H1 (cell line): ENCODE results near the gene DPYSL3. TPM values are rescaled to one million over a fixed set of nuclear protein-coding genes. Genes with fewer than 3 reads are reported as not detected.
A peak's percentile ranks its signal among the peaks of the same experiment; 100 is the strongest.

Source experiments
- CTCF ChIA-PET: fragments of 300-600 bp; sonication (Branson Sonifier 250); formaldehyde crosslinking; loops from one replicate; lab custom pipeline; 2021; ENCODE audit not compliant: partially characterized antibody; lab: Charles Lee
- POLR2A ChIA-PET: fragments of 300-600 bp; sonication (Branson Sonifier 250); formaldehyde crosslinking; loops from one replicate; lab custom pipeline; 2021; ENCODE audit warnings: inconsistent platforms; ENCODE audit not compliant: partially characterized antibody; lab: Charles Lee
- DNase-seq, 2 experiments: peaks; one replicate each; pipeline versions ENCODE4 v3.0.0 to v3.0.0-alpha.2; 2010 to 2022; ENCODE audit warnings: low spot score in 2 of 2, low read depth in 1 of 2, mixed read lengths in 1 of 2
- FAIRE-seq: peaks from 2 replicates; lab custom pipeline; 2011; peaks lifted over from hg19 to GRCh38; lab: Jason Lieb, UNC
- H2AFZ ChIP-seq: 2 replicates; pipeline ENCODE4 v1.8.1; 2012; ENCODE audit warnings: low read length, inconsistent platforms
- H2AK5ac ChIP-seq: 2 replicates; pipeline ENCODE4 v1.6.1; 2013; ENCODE audit warnings: low read depth, low read length
- H2BK120ac ChIP-seq: replicated peaks from 2 replicates; pipeline ENCODE3; 2013; ENCODE audit warnings: low read depth, low read length, inconsistent platforms
- H2BK12ac ChIP-seq: 2 replicates; pipeline ENCODE4 v1.6.1; 2013; ENCODE audit warnings: low read depth, low read length
- H2BK15ac ChIP-seq: 2 replicates; pipeline ENCODE4 v1.6.1; 2013; ENCODE audit warnings: low read length
- H2BK20ac ChIP-seq: 2 replicates; pipeline ENCODE4 v1.6.1; 2013; ENCODE audit warnings: low read length
- H2BK5ac ChIP-seq: 2 replicates; pipeline ENCODE4 v1.6.1; 2013; ENCODE audit warnings: low read depth, low read length
- H3K14ac ChIP-seq: 2 replicates; pipeline ENCODE4 v1.6.1; 2013; ENCODE audit warnings: inconsistent platforms; ENCODE audit not compliant: insufficient read length
- H3K18ac ChIP-seq: 2 replicates; pipeline ENCODE4 v1.6.1; 2013; ENCODE audit warnings: low read length; ENCODE audit errors: extremely low read depth
- H3K23ac ChIP-seq: 2 replicates; pipeline ENCODE4 v1.6.1; 2013; ENCODE audit warnings: inconsistent platforms; ENCODE audit not compliant: insufficient read length
- H3K23me2 ChIP-seq: 2 replicates; pipeline ENCODE4 v1.6.1; 2013; ENCODE audit warnings: low read depth, low read length
- H3K27ac ChIP-seq: 2 replicates; pipeline ENCODE4 v1.6.1; 2011; ENCODE audit warnings: low read depth, low read length, inconsistent platforms
- H3K27me3 ChIP-seq, 4 experiments: replicated peaks in 1 of 4; 1 replicate in 1 of 4; 2 replicates in 3 of 4; pipeline versions ENCODE4 v1.6.1 to v1.8.1; 2011 to 2013; ENCODE audit warnings: low read length in 3 of 4, mild to moderate bottlenecking in 3 of 4, inconsistent platforms in 2 of 4, mixed read lengths in 2 of 4, moderate library complexity in 1 of 4; ENCODE audit not compliant: control insufficient read depth in 3 of 4, insufficient read depth in 3 of 4; ENCODE audit errors: extremely low read depth in 1 of 4
- H3K36me3 ChIP-seq, 4 experiments: 2 replicates each; pipeline versions ENCODE4 v1.6.1 to v1.8.1; 2011 to 2013; ENCODE audit warnings: mild to moderate bottlenecking in 4 of 4, low read length in 3 of 4, moderate library complexity in 2 of 4, control low read depth in 1 of 4, inconsistent platforms in 1 of 4; ENCODE audit not compliant: insufficient read depth in 4 of 4, control insufficient read depth in 2 of 4
- H3K4ac ChIP-seq: replicated peaks from 2 replicates; pipeline ENCODE3; 2013; ENCODE audit warnings: low read length, low read depth, mixed read lengths, inconsistent platforms; ENCODE audit not compliant: insufficient read length
- H3K4me1 ChIP-seq, 4 experiments: replicated peaks in 1 of 4; 1 replicate in 1 of 4; 2 replicates in 3 of 4; pipeline versions ENCODE4 v1.6.1 to v1.8.1; 2011 to 2013; ENCODE audit warnings: low read length in 3 of 4, inconsistent platforms in 2 of 4, mixed read lengths in 1 of 4; ENCODE audit not compliant: insufficient read depth in 4 of 4, control insufficient read depth in 3 of 4
- H3K4me2 ChIP-seq, 2 experiments: 2 replicates each; pipeline versions ENCODE4 v1.6.1 to v1.8.1; 2011 to 2013; ENCODE audit warnings: low read depth in 2 of 2, low read length in 2 of 2, control low read depth in 1 of 2, inconsistent platforms in 1 of 2, mild to moderate bottlenecking in 1 of 2; ENCODE audit not compliant: insufficient read depth in 1 of 2
- H3K4me3 ChIP-seq, 4 experiments: fragments of 200-600, 300-600 bp in 1 of 4; sonication (generic), shearing (Covaris generic), sonication (Bioruptor Twin) in 1 of 4; 2 replicates each; pipeline versions ENCODE4 v1.5.1 to v1.8.1; 2011 to 2016; ENCODE audit warnings: low read length in 4 of 4, low read depth in 3 of 4, control low read depth in 2 of 4, inconsistent platforms in 2 of 4, mild to moderate bottlenecking in 2 of 4, mixed read lengths in 1 of 4, moderate library complexity in 1 of 4; ENCODE audit not compliant: insufficient read depth in 2 of 4; ENCODE audit errors: extremely low read depth in 1 of 4
- H3K56ac ChIP-seq: replicated peaks from 2 replicates; pipeline ENCODE3; 2013; ENCODE audit warnings: low read depth, mild to moderate bottlenecking, mixed read lengths, low read length, inconsistent platforms; ENCODE audit not compliant: insufficient read length
- H3K79me1 ChIP-seq: 2 replicates; pipeline ENCODE4 v1.6.1; 2013; ENCODE audit warnings: low read depth, low read length, control low read depth
- H3K79me2 ChIP-seq, 2 experiments: 2 replicates each; pipeline versions ENCODE4 v1.6.1 to v1.8.1; 2012 to 2013; ENCODE audit warnings: low read length in 2 of 2, mild to moderate bottlenecking in 2 of 2, inconsistent platforms in 1 of 2; ENCODE audit not compliant: insufficient read depth in 2 of 2, control insufficient read depth in 1 of 2
- H3K9ac ChIP-seq, 4 experiments: replicated peaks in 1 of 4; 1 replicate in 1 of 4; 2 replicates in 3 of 4; pipeline versions ENCODE4 v1.6.1 to v1.8.1; 2011 to 2013; ENCODE audit warnings: low read depth in 3 of 4, low read length in 3 of 4, control low read depth in 2 of 4, mild to moderate bottlenecking in 2 of 4, moderate library complexity in 2 of 4, inconsistent platforms in 1 of 4; ENCODE audit errors: extremely low read depth in 1 of 4
- H3K9me3 ChIP-seq, 2 experiments: 2 replicates each; pipeline versions ENCODE4 v1.6.1 to v1.8.1; 2012 to 2013; ENCODE audit warnings: mild to moderate bottlenecking in 2 of 2, moderate library complexity in 2 of 2, control low read depth in 1 of 2, inconsistent platforms in 1 of 2, low read depth in 1 of 2, low read length in 1 of 2, mixed read lengths in 1 of 2; ENCODE audit not compliant: insufficient read depth in 2 of 2
- H4K20me1 ChIP-seq, 2 experiments: replicated peaks in 1 of 2; 2 replicates each; pipeline versions ENCODE3 to v1.8.1; 2011 to 2013; ENCODE audit warnings: inconsistent platforms in 2 of 2, low read length in 2 of 2, mild to moderate bottlenecking in 1 of 2; ENCODE audit not compliant: insufficient read depth in 2 of 2, control insufficient read depth in 1 of 2
- H4K5ac ChIP-seq: 2 replicates; pipeline ENCODE4 v1.6.1; 2013; ENCODE audit warnings: low read length, low read depth, mixed read lengths, inconsistent platforms; ENCODE audit not compliant: insufficient read length
- H4K8ac ChIP-seq: 2 replicates; pipeline ENCODE4 v1.8.0; 2013; ENCODE audit warnings: mild to moderate bottlenecking, moderate library complexity, low read length, inconsistent platforms; ENCODE audit not compliant: insufficient read depth; ENCODE audit errors: extremely low read depth
- H4K91ac ChIP-seq: replicated peaks from 2 replicates; pipeline ENCODE3; 2013; ENCODE audit warnings: low read length, mixed read lengths, inconsistent platforms; ENCODE audit not compliant: insufficient read length
- ATF2 ChIP-seq: IDR thresholded peaks from 2 replicates; pipeline ENCODE4 v1.6.1; 2012; ENCODE audit warnings: low read length, inconsistent platforms
- BCL11A ChIP-seq, 2 experiments: IDR thresholded peaks; one replicate each; pipeline ENCODE4 v1.6.1; 2011; ENCODE audit warnings: low read depth in 2 of 2, low read length in 2 of 2, mild to moderate bottlenecking in 2 of 2
- CHD1 ChIP-seq: IDR thresholded peaks from 2 replicates; pipeline ENCODE4 v1.6.1; 2012; ENCODE audit warnings: low read depth, low read length, improper control_type of control experiment
- CTBP2 ChIP-seq: IDR thresholded peaks from 2 replicates; pipeline ENCODE4 v1.7.0; 2011; ENCODE audit warnings: borderline replicate concordance, mild to moderate bottlenecking, moderate library complexity, mixed read lengths, low read length; ENCODE audit not compliant: insufficient read depth, insufficient read length
- NANOG ChIP-seq: IDR thresholded peaks from 2 replicates; pipeline ENCODE4 v1.6.1; 2011; ENCODE audit warnings: low read length, low read depth, mild to moderate bottlenecking, inconsistent platforms; ENCODE audit not compliant: insufficient read depth, poor library complexity, severe bottlenecking
- POLR2A ChIP-seq, 2 experiments: IDR thresholded peaks; 1 replicate in 1 of 2; 2 replicates in 1 of 2; pipeline ENCODE4 v1.6.1; 2011; ENCODE audit warnings: low read depth in 2 of 2, low read length in 2 of 2, mild to moderate bottlenecking in 2 of 2; ENCODE audit errors: control extremely low read depth in 1 of 2
- SIRT6 ChIP-seq: IDR thresholded peaks from one replicate; pipeline ENCODE4 v1.7.1; 2012; ENCODE audit warnings: low read length, inconsistent platforms
- WGBS, 2 experiments: shearing (Covaris generic) in 1 of 2; methylation state at CpG; one replicate each; pipeline versions ENCODE4 v1.1.6 to v1.1.7; 2013 to 2015; ENCODE audit warnings: low lambda C conversion rate in 2 of 2, mixed read lengths in 2 of 2, inconsistent platforms in 1 of 2, low coverage in 1 of 2, missing lambda C conversion rate in 1 of 2; ENCODE audit not compliant: insufficient replicate concordance in 2 of 2, insufficient coverage in 1 of 2, insufficient read length in 1 of 2; ENCODE audit errors: extremely low coverage in 1 of 2, missing lambda C conversion rate in 1 of 2; 5-methylcytosine and 5-hydroxymethylcytosine counted together
- polyA plus RNA-seq, 7 experiments: library from polyadenylated mRNA; depleted of rRNA in 3 of 7; stranded (reverse) in 5 of 7; unstranded in 2 of 7; fragments of >200 nt in 5 of 7; fragments of 200-250 nt in 2 of 7; gene quantifications; 1 replicate in 5 of 7; 2 replicates in 1 of 7; 4 replicates in 1 of 7; pipeline versions ENCODE4 v1.2.1 to v1.2.3, GENCODE V29; 2011 to 2013; ENCODE audit warnings: missing spikeins in 2 of 7, mixed read lengths in 2 of 7
- total RNA-seq: library from RNA; stranded (reverse); fragmentation: NEBNext Ultra II Directional; extraction: Animal tissue kit (Norgen Biotek cat#: 25700); gene quantifications from 2 replicates; pipeline ENCODE4 v1.2.1, GENCODE V29; 2021

The DPYSL3 gene
- total and polyA plus RNA-seq, 2 of the 8 experiments (the other 6 are each of a cell fraction or from before 2014, with no cell fraction given): 268 to 387 TPM

- H3K79me1 ChIP-seq: no peaks in the 10 kb centered on the region; the same call in 1 of the 2 replicates
- H3K4me3 ChIP-seq: no peak overlapping the region
- H4K8ac ChIP-seq: no peak overlapping the region
- H3K14ac ChIP-seq: no peak overlapping the region
- peaks cover 66 to 95% (median 90%) of the 10 kb centered on the region in 4 experiments for H3K36me3 ChIP-seq
- no peak overlapping the region for H2BK20ac ChIP-seq
- no peak overlapping the region for H3K27ac ChIP-seq
- CTCF ChIA-PET: interaction anchor here (0.9 to 3.0 kb wide), 3 partner anchors 11 to 174 kb away, joined by 3 to 29 read pairs (median 8); no protein-coding TSS in a partner anchor
- peak overlapping the region; percentile 3; the same call in 1 of the 2 replicates for H2BK5ac ChIP-seq
- POLR2A ChIA-PET: interaction anchor here (1.0 to 1.5 kb wide), 3 partner anchors 12 to 15 kb away, joined by 3 to 5 read pairs (median 3); no protein-coding TSS in a partner anchor
- H2AK5ac ChIP-seq: no peak overlapping the region
- H4K20me1 ChIP-seq: peaks cover 2 to 8% of the 10 kb centered on the region in 2 experiments
- WGBS, 2 experiments: 96% methylated on average over 15 of the region's 15 CpGs; no CpG with 5 or more reads in 1 of the 2 experiments
- no peaks in the 10 kb centered on the region for H3K4me1 ChIP-seq
- TF ChIP-seq BCL11A (IDR thresholded peaks at IDR 0.05; ENCODE audit: low read depth in 2 of 2, low read length in 2 of 2) (no peak), CTBP2 (no peak), SIRT6 (no peak), CHD1 (no peak), ATF2 (no peak), NANOG (no peak), POLR2A (IDR thresholded peaks at IDR 0.05; ENCODE audit: control extremely low read depth in 1 of 2, low read depth in 2 of 2, low read length in 2 of 2) (no peak)
- TF ChIP-seq, all 59 proteins: peak for 0
- Histone ChIP-seq H3K9ac (no peak overlapping the region), H3K9me3 (no peaks in the 10 kb centered on the region), H2BK15ac (no peak overlapping the region), H3K27me3 (no peaks in the 10 kb centered on the region), H4K91ac (no peak overlapping the region), H3K56ac (no peak overlapping the region), H2BK12ac (no peak overlapping the region), H3K18ac (no peak overlapping the region), H4K5ac (no peak overlapping the region), H3K79me2 (no peaks in the 10 kb centered on the region; a peak in 1 of 4 replicates), H3K4me2 (no peak overlapping the region), H3K23ac (no peak overlapping the region), H2BK120ac (no peak overlapping the region), H3K4ac (no peak overlapping the region), H2AFZ (no peak overlapping the region), H3K23me2 (no peaks in the 10 kb centered on the region)
- FAIRE-seq (no peak), DNase-seq (no peak)
These were observed 105.9 kb downstream of the DPYSL3 start for GRCh38 chr5:147403651-147404640.
